Retinal pigment epithelial cell (primary cell): ENCODE data around the gene KCTD20.

ENCODE experiments used
- DNase-seq: peaks from one replicate; pipeline ENCODE4 v3.0.0-alpha.2; 2010; ENCODE audit warnings: low read depth
- H3K4me3 ChIP-seq: 2 replicates; pipeline ENCODE4 v1.5.1; 2011; ENCODE audit warnings: mild to moderate bottlenecking, low read length, control low read depth, moderate library complexity
- TF ChIP-seq, protein P1 (sequence below): conservative IDR thresholded peaks from 2 replicates; pipeline ENCODE4 v1.5.1; 2011; ENCODE audit warnings: low read depth, low read length, control low read depth, inconsistent platforms

KCTD20 gene

GRCh38 chr6:36484736-36485135 lies 41.9 kb downstream of the KCTD20 start:
- TF ChIP-seq, protein P1, sequence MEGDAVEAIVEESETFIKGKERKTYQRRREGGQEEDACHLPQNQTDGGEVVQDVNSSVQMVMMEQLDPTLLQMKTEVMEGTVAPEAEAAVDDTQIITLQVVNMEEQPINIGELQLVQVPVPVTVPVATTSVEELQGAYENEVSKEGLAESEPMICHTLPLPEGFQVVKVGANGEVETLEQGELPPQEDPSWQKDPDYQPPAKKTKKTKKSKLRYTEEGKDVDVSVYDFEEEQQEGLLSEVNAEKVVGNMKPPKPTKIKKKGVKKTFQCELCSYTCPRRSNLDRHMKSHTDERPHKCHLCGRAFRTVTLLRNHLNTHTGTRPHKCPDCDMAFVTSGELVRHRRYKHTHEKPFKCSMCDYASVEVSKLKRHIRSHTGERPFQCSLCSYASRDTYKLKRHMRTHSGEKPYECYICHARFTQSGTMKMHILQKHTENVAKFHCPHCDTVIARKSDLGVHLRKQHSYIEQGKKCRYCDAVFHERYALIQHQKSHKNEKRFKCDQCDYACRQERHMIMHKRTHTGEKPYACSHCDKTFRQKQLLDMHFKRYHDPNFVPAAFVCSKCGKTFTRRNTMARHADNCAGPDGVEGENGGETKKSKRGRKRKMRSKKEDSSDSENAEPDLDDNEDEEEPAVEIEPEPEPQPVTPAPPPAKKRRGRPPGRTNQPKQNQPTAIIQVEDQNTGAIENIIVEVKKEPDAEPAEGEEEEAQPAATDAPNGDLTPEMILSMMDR = no peak
- DNase-seq = no peak
- H3K4me3 ChIP-seq = no peak overlapping the region

DNA sequence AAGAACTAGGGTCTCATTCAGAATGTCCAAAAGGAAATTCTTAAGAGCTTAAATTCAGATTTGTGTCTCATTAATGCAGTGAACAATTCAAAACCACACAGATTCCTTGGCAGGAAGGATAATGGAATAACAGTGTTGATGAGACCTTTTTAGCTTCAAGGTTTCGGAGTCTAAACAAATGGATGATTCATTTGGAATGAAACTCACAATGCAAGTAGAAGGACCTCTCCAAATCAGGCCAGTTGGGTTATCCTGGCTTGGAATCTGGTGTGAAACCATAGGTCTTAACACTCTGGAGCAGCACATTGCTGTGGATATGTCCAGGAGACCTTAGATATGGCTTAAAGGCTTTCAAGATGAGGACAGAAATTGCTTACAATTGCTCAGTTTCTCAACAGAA lies 44.9 kb downstream of the KCTD20 start:
- TF ChIP-seq, protein P1 = no peak
- H3K4me3 ChIP-seq = no peak overlapping the region
- no peak for DNase-seq

DNA sequence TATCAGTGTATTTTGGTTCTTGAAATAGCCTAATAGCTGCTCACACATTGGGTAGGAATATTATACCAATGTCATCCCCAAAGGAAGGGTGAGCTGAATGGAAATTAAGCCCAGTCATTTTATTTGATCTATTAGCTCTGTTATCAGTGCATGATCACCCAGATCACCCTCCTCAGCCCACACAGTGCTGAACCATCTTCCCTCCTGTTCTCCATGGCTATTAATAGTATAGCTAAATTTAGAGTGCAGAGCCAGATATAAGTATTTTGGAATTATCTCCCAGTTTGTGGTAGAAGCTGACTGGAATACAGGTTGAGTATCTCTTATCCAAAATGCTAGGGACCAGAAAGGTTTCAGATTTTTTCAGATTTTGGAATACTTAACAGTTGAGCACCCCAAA lies 45.4 kb downstream of the KCTD20 start:
- TF ChIP-seq, protein P1 = no peak
- no peak overlapping the region for H3K4me3 ChIP-seq
- no peak for DNase-seq

DNA sequence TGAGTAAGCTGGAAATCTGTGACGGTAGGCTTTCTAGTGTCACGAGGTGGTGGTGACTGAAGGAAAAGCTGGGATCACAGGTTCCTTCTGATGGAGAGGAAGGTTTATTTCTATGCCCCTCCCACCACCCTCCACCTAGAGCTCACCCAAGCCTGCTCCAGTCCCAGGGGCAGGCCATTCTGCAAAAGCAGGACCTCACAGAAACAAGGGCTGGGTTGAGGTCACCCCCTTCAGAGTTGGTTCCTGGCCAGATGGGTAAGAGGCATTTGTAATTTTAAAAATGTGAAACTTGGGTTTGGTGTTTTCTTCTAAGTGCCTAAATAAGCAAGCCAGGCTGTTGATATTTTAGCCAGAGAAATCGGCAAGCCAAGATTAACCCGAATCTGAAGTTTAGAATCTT lies 46.6 kb downstream of the KCTD20 start:
- no peak overlapping the region for H3K4me3 ChIP-seq
- no peak for DNase-seq
- TF ChIP-seq, protein P1 = no peak

DNA sequence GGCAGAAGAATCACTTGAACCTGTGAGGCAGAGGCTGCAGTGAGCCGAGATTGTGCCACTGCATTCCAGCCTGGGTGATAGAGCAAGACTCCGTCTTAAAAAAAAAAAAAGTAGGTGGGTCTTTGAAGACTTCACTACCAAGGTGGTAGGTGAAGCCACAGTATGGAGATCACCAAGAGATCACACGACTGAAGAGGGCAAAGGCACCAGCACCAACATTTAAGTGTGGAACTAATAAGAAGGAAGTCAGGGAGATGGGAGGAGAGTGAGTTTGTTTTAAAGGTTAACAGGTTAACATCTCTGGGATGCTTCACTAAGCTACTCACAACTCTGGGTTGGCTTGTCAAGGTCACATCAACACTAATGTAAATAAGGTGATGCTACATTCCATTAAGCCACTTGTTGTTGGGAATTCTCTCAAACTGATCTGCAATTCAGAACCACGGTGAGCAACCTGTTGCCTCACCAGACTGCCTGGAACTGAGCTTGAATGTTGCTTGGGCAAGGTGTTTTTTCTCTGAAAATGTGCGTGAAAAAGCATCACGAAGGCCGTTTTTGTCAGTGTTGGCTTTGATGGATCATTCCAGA lies 48.7 kb downstream of the KCTD20 start:
- TF ChIP-seq, protein P1 = no peak
- no peak overlapping the region for H3K4me3 ChIP-seq
- no peak for DNase-seq

DNA sequence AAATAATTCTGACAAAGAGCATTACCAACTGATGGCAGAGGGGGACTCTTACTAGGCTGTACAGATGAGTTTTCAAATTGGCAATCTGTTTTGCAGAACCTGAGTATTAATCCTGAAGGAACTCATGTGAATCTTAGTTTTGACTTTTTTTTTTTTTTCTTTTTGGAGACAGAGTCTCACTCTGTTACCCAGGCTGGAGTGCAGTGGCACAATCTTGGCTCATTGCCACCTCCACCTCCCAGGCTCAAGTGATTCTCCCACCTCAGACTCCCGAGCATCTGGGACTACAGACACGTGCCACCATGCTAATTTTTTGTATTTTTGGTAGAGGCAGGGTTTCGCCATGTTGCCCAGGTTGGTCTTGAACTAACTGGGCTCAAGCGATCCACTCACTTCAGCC lies 49.3 kb downstream of the KCTD20 start:
- TF ChIP-seq, protein P1 = no peak
- DNase-seq = no peak
- H3K4me3 ChIP-seq = no peak overlapping the region

GRCh38 chr6:36492621-36493020 lies 49.8 kb downstream of the KCTD20 start:
- no peak overlapping the region for H3K4me3 ChIP-seq
- TF ChIP-seq, protein P1 = no peak
- DNase-seq = no peak
